Esophagus squamous epithelium (tissue), 5 donors: ENCODE measurements around the gene TAAR6. TPM values are rescaled to one million over a fixed set of nuclear protein-coding genes. Genes with fewer than 3 reads are reported as not detected.
A peak's percentile ranks its signal among the peaks of the same experiment; 100 is the strongest.
"Not testable (repeated sequence)": the region's sequence is repeated elsewhere in the genome, so short reads cannot be mapped to it uniquely, and the experiment has no call there.

Experiments used
- DNase-seq: peaks from one replicate; lab custom pipeline; 2025; lab: John Stamatoyannopoulos, UW
- H3K27ac ChIP-seq, 4 donors: fragments of 200-600 bp; sonication (generic); one replicate each; pipeline ENCODE4 v1.5.1; 2016 to 2019; ENCODE audit warnings: mild to moderate bottlenecking in 1 of 4
- H3K27me3 ChIP-seq, 4 donors: fragments of 200-600 bp; sonication (generic); 1 replicate in 3 of 4; 2 replicates in 1 of 4; pipeline versions ENCODE4 v1.5.1 to v1.6.0; 2017 to 2021; ENCODE audit warnings: antibody characterized with exemption in 1 of 4
- H3K36me3 ChIP-seq, 3 donors: fragments of 200-600 bp; sonication (generic); one replicate each; pipeline ENCODE4 v1.5.1; 2016 to 2019
- H3K4me1 ChIP-seq, 3 donors: fragments of 200-600 bp; sonication (generic); one replicate each; pipeline ENCODE4 v1.5.1; 2017 to 2019
- H3K4me3 ChIP-seq, 4 donors: fragments of 200-600 bp; sonication (generic); 1 replicate in 3 of 4; 2 replicates in 1 of 4; pipeline ENCODE4 v1.5.1; 2016 to 2019; ENCODE audit warnings: mild to moderate bottlenecking in 2 of 4, moderate library complexity in 1 of 4
- H3K9me3 ChIP-seq, 3 donors: fragments of 200-600 bp; sonication (generic); one replicate each; pipeline ENCODE4 v1.5.1; 2016 to 2019
- POLR2A ChIP-seq, 4 donors: fragments of 450-650 bp; IDR thresholded peaks; one replicate each; pipeline ENCODE4 v1.6.1; 2017; ENCODE audit warnings: antibody characterized with exemption in 4 of 4, mild to moderate bottlenecking in 4 of 4, moderate library complexity in 3 of 4
- WGBS, 2 donors: methylation state at CpG; one replicate each; pipeline ENCODE4 v1.1.5; 2018; 5-methylcytosine and 5-hydroxymethylcytosine counted together
- intact Hi-C: fragments of 100-400 bp; cut with DNase I; formaldehyde crosslinking; loops from one replicate; pipeline ENCODE4 v1.15.0; 2022
- total RNA-seq, 4 donors: library from RNA; depleted of rRNA; stranded (reverse); fragments of >200 nt; gene quantifications; one replicate each; pipeline ENCODE4 v1.1.0, GENCODE V29; 2016
- TF ChIP-seq, protein P1 (sequence below), 6 experiments: fragments of 450-650 bp in 4 of 6; fragments of 200-600 bp in 2 of 6; sonication (generic) in 2 of 6; IDR thresholded peaks; one replicate each; pipeline ENCODE4 v1.5.1; 2016 to 2019; ENCODE audit warnings: antibody characterized with exemption in 6 of 6, mild to moderate bottlenecking in 4 of 6, moderate library complexity in 4 of 6
- donor health status: DM: yes; HTN: yes; CAD: no.

TAAR6 gene
- total RNA-seq, 4 donors from 2014 or later: not detected

DNA sequence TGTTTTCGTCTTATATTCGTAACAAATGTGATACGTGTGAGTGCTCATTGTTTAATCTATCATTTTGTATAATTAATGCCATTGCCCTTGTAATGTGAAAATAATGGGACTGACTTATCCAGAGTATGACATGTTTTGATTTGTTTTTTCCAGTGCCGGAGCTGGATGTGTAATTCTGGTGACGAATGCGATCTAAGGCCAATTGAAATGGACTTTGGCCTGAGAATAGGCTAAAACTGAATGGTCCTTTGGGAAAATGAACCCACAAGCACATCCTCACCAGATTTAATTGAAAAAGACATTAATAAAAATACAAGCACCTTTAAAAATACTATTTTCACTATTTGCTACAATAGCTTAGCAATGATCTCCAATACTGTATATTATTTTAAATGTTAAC is 26.1 kb downstream of the TAAR6 start:
- Histone ChIP-seq H3K36me3 (no peaks in the 10 kb centered on the region), H3K4me1 (no peaks in the 10 kb centered on the region), H3K27me3 (no peaks in the 10 kb centered on the region), H3K9me3 (no peaks in the 10 kb centered on the region), H3K27ac (no peak overlapping the region), H3K4me3 (no peak overlapping the region)
- 41 to 54% methylated on average over 6 of the region's 6 CpGs for WGBS, 2 donors
- intact Hi-C loops: no loop called here
- TF ChIP-seq, protein P1, sequence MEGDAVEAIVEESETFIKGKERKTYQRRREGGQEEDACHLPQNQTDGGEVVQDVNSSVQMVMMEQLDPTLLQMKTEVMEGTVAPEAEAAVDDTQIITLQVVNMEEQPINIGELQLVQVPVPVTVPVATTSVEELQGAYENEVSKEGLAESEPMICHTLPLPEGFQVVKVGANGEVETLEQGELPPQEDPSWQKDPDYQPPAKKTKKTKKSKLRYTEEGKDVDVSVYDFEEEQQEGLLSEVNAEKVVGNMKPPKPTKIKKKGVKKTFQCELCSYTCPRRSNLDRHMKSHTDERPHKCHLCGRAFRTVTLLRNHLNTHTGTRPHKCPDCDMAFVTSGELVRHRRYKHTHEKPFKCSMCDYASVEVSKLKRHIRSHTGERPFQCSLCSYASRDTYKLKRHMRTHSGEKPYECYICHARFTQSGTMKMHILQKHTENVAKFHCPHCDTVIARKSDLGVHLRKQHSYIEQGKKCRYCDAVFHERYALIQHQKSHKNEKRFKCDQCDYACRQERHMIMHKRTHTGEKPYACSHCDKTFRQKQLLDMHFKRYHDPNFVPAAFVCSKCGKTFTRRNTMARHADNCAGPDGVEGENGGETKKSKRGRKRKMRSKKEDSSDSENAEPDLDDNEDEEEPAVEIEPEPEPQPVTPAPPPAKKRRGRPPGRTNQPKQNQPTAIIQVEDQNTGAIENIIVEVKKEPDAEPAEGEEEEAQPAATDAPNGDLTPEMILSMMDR (IDR thresholded peaks at IDR 0.05): no peak
- TF ChIP-seq POLR2A (IDR thresholded peaks at IDR 0.05): no peak
- no peak for DNase-seq

DNA sequence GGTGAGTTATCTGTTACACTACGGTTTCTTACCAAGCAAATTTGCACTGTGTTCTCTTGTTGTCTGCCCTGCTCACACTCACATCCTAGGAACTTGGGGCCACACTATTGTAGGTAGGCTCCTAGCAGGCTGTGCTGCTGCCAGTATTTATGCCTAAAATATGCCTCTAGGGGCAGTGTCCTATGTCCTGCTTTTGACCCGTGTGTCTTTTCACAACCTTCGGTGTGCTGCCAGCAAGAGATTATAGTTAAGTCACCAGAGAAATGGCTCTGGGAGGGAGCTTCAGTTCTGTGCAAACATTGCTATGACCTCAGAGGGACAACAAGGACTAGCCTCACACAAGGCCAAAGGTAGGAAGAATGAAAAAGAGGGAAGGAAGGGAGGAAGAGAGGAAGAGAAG is 28.4 kb downstream of the TAAR6 start:
- Histone ChIP-seq H3K4me3 (no peak overlapping the region), H3K9me3 (no peaks in the 10 kb centered on the region), H3K27ac (no peak overlapping the region), H3K36me3 (no peaks in the 10 kb centered on the region), H3K27me3 (no peaks in the 10 kb centered on the region), H3K4me1 (no peaks in the 10 kb centered on the region)
- DNase-seq: no peak
- TF ChIP-seq POLR2A (IDR thresholded peaks at IDR 0.05): no peak
- TF ChIP-seq, protein P1 (IDR thresholded peaks at IDR 0.05): peak in 2 of 6 experiments; percentile 4 to 40
- intact Hi-C loops: no loop called here
- WGBS, 2 donors: 31 to 36% methylated on average over 3 of the region's 3 CpGs

DNA sequence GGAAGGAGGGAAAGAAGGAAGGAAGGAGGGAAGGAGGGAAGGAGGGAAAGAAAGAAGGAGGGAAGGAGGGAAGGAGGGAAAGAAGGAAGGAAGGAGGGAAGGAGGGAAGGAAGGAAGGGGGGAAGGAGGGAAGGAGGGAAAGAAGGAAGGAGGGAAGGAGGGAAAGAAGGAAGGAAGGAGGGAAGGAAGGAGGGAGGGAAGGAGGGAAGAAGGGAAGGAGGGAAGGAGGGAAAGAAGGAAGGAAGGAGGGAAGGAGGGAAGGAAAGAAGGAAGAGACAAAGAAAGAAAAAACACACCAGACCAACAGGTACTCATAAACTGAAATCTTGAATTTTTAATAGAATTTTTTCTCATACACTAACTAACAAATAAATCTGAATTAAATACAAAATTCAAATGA is 30.8 kb downstream of the TAAR6 start:
- H3K9me3 ChIP-seq, H3K27me3 ChIP-seq, H3K4me3 ChIP-seq, intact Hi-C loops, DNase-seq, H3K36me3 ChIP-seq, H3K27ac ChIP-seq, H3K4me1 ChIP-seq: not testable (repeated sequence)

- Histone ChIP-seq H3K27me3 (peaks cover 0 to 3% (median 0%) of the 10 kb centered on the region in 4 donors), H3K36me3 (no peaks in the 10 kb centered on the region), H3K4me1 (no peaks in the 10 kb centered on the region), H3K9me3 (no peaks in the 10 kb centered on the region), H3K27ac (no peak overlapping the region), H3K4me3 (no peak overlapping the region)
- 66 to 73% methylated on average over 6 to 8 of the region's 8 CpGs for WGBS, 2 donors
- TF ChIP-seq POLR2A (IDR thresholded peaks at IDR 0.05): no peak
- TF ChIP-seq, protein P1 (IDR thresholded peaks at IDR 0.05): no peak
- DNase-seq: no peak
- intact Hi-C loops: no loop called here
These were observed 34.6 kb downstream of the TAAR6 start for GRCh38 chr6:132604635-132605152.

DNA sequence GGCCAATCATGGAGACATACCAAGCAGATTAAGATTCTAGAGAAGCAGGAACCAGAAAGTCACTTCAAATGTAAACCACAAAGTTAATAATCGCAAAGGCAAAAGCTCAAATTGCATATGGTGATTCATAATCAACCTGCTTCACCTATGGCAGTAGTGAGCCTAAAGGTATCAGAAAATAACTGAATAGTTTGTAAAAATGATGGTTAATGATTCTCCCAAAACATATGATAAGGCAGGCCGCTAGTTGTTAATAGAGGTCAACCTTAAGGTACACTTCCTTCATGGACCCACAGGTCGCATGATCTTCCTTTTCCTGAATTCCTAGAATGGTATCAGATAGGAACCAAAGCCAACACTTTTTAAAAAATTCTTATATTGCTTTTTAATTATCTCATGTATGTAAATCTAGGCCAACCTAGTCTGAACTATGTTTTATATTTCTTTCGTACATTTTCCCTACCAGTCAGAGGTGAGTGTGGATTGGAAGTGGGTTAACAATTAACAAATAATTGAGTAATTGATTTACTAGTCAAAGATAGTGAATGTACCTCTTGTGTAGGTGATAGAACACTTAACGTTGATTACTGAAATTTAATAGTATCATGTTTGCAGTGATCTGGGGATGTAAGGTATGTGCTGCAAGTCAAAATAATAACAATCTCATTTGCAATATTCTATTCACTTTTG is 37.6 kb downstream of the TAAR6 start:
- no peak for TF ChIP-seq POLR2A (IDR thresholded peaks at IDR 0.05)
- TF ChIP-seq, protein P1 (IDR thresholded peaks at IDR 0.05): no peak
- DNase-seq: no peak
- 82 to 85% methylated on average over 5 of the region's 5 CpGs for WGBS, 2 donors
- H3K4me3 ChIP-seq: no peak overlapping the region
- H3K36me3 ChIP-seq: no peaks in the 10 kb centered on the region
- H3K4me1 ChIP-seq: no peaks in the 10 kb centered on the region
- intact Hi-C loops: no loop called here
- peaks cover 0 to 3% (median 0%) of the 10 kb centered on the region in 4 donors for H3K27me3 ChIP-seq
- H3K9me3 ChIP-seq: no peaks in the 10 kb centered on the region
- H3K27ac ChIP-seq: no peak overlapping the region
